Naive thymus-derived CD4-positive, alpha-beta T cell (primary cell): ENCODE measurements around the gene COL6A1. TPM values are rescaled to one million over a fixed set of nuclear protein-coding genes. Genes with fewer than 3 reads are reported as not detected.

Experiments
- ATAC-seq: fragments of 150-1000 bp; cut with Tn5 transposase; 2 replicates; pipeline ENCODE4 v1.10.0; 2021; ENCODE audit warnings: mild to moderate bottlenecking, moderate library complexity
- CTCF ChIA-PET: fragments of 350-600 bp; sonication (Branson Sonifier 250); formaldehyde crosslinking; loops from one replicate; lab custom pipeline; 2021; ENCODE audit warnings: antibody characterized with exemption; lab: Charles Lee
- POLR2A ChIA-PET: fragments of 350-600 bp; sonication (Branson Sonifier 250); formaldehyde crosslinking; loops from one replicate; lab custom pipeline; 2021; ENCODE audit warnings: antibody characterized with exemption, inconsistent platforms; lab: Charles Lee
- DNase-seq, 9 donors: peaks; one replicate each; pipeline versions ENCODE4 v3.0.0 to v3.0.0-alpha.2; 2020 to 2022; ENCODE audit warnings: mixed read lengths in 1 of 9
- H3K27ac ChIP-seq: one replicate; pipeline ENCODE4 v1.7.0; 2013; ENCODE audit warnings: mild to moderate bottlenecking, low read depth, low read length, moderate library complexity
- H3K27me3 ChIP-seq, 2 donors: one replicate each; pipeline ENCODE4 v1.7.0; 2013; ENCODE audit warnings: low read length in 2 of 2, mild to moderate bottlenecking in 2 of 2, moderate library complexity in 2 of 2; ENCODE audit not compliant: control insufficient read depth in 2 of 2, insufficient read depth in 2 of 2
- H3K36me3 ChIP-seq, 3 experiments: 1 replicate in 2 of 3; 2 replicates in 1 of 3; pipeline ENCODE4 v1.7.0; 2013; ENCODE audit warnings: low read length in 3 of 3, mild to moderate bottlenecking in 3 of 3, moderate library complexity in 1 of 3; ENCODE audit not compliant: insufficient read depth in 3 of 3, control insufficient read depth in 2 of 3
- H3K4me1 ChIP-seq, 2 donors: one replicate each; pipeline ENCODE4 v1.7.0; 2013; ENCODE audit warnings: low read length in 2 of 2, mild to moderate bottlenecking in 2 of 2, moderate library complexity in 1 of 2; ENCODE audit not compliant: control insufficient read depth in 2 of 2, insufficient read depth in 2 of 2
- H3K4me3 ChIP-seq: 2 replicates; pipeline ENCODE4 v1.7.0; 2013; ENCODE audit warnings: mild to moderate bottlenecking, low read length
- H3K9me3 ChIP-seq, 3 experiments: 1 replicate in 2 of 3; 2 replicates in 1 of 3; pipeline ENCODE4 v1.7.0; 2013; ENCODE audit warnings: low read length in 3 of 3; ENCODE audit not compliant: control insufficient read depth in 2 of 3
- H3K27ac Mint-ChIP-seq, 9 donors: one replicate each; pipeline ENCODE4 v1.8.0; 2020 to 2022; ENCODE audit warnings: mixed read lengths in 9 of 9, mild to moderate bottlenecking in 8 of 9, moderate library complexity in 5 of 9, inconsistent platforms in 2 of 9
- H3K27me3 Mint-ChIP-seq, 5 donors: one replicate each; pipeline ENCODE4 v1.8.0; 2021 to 2022; ENCODE audit warnings: mixed read lengths in 5 of 5, mild to moderate bottlenecking in 1 of 5
- H3K36me3 Mint-ChIP-seq, 5 donors: one replicate each; pipeline ENCODE4 v1.8.0; 2020 to 2022; ENCODE audit warnings: mixed read lengths in 5 of 5, mild to moderate bottlenecking in 3 of 5, inconsistent platforms in 1 of 5
- H3K4me1 Mint-ChIP-seq, 7 donors: one replicate each; pipeline ENCODE4 v1.8.0; 2020 to 2022; ENCODE audit warnings: mixed read lengths in 7 of 7, mild to moderate bottlenecking in 3 of 7, inconsistent platforms in 1 of 7
- H3K4me3 Mint-ChIP-seq, 10 donors: one replicate each; pipeline ENCODE4 v1.8.0; 2020 to 2022; ENCODE audit warnings: mild to moderate bottlenecking in 10 of 10, mixed read lengths in 10 of 10, moderate library complexity in 6 of 10, inconsistent platforms in 2 of 10
- H3K9me3 Mint-ChIP-seq, 11 donors: one replicate each; pipeline ENCODE4 v1.8.0; 2020 to 2022; ENCODE audit warnings: mixed read lengths in 11 of 11, mild to moderate bottlenecking in 4 of 11, inconsistent platforms in 1 of 11, moderate library complexity in 1 of 11
- intact Hi-C, 2 donors: fragments of 100-400 bp; cut with micrococcal nuclease; formaldehyde crosslinking; loops; one replicate each; pipeline ENCODE4 v1.15.1; 2023
- polyA plus RNA-seq, 2 donors: library from polyadenylated mRNA; unstranded; fragments of 300-500 nt; fragmentation: Illumina TruSeq; gene quantifications; one replicate each; pipeline ENCODE4 v1.2.3, GENCODE V29; 2021
- total RNA-seq, 6 experiments: library from RNA in 5 of 6; stranded (reverse) in 5 of 6; gene quantifications; 1 replicate in 5 of 6; 2 replicates in 1 of 6; pipeline ENCODE4 v1.2.3 and lab custom pipeline; 2021 to 2026

Gene COL6A1
- total and polyA plus RNA-seq, 7 experiments from 2014 or later = 0.22 to 17.1 (median 6.0) TPM

- Histone ChIP-seq H3K4me3 (no peak overlapping the region), H3K36me3 (no peaks in the 10 kb centered on the region), H3K27me3 (no peaks in the 10 kb centered on the region), H3K9me3 (peaks cover 0 to 11% (median 0%) of the 10 kb centered on the region in 3 experiments), H3K4me1 (no peaks in the 10 kb centered on the region), H3K27ac (no peak overlapping the region)
- intact Hi-C loops = no loop called here
- ChIA-PET POLR2A (no interaction called here), CTCF (no interaction called here)
- Mint-ChIP-seq H3K9me3 (peaks cover 0 to 12% (median 1%) of the 10 kb centered on the region in 11 donors), H3K4me1 (no peaks in the 10 kb centered on the region), H3K27ac (no peak overlapping the region), H3K27me3 (no peaks in the 10 kb centered on the region), H3K36me3 (no peaks in the 10 kb centered on the region), H3K4me3 (no peak overlapping the region)
- DNase-seq (no peak), ATAC-seq (no peak)
These were observed 69.8 kb downstream of the COL6A1 start for GRCh38 chr21:46051379-46051770.

GRCh38 chr21:46051821-46052675 lies 70.5 kb downstream of the COL6A1 start:
- H3K9me3 Mint-ChIP-seq = peaks cover 0 to 9% (median 0%) of the 10 kb centered on the region in 11 donors
- POLR2A ChIA-PET = no interaction called here
- H3K36me3 Mint-ChIP-seq = no peaks in the 10 kb centered on the region
- H3K4me1 Mint-ChIP-seq = peaks cover 0 to under 1% (median 0%) of the 10 kb centered on the region in 7 donors
- no peak overlapping the region for H3K4me3 Mint-ChIP-seq
- peaks cover under 1 to 2% of the 10 kb centered on the region in 2 donors for H3K4me1 ChIP-seq
- no peaks in the 10 kb centered on the region for H3K36me3 ChIP-seq
- intact Hi-C loops = no loop called here
- CTCF ChIA-PET = no interaction called here
- H3K27ac ChIP-seq = no peak overlapping the region
- no peak overlapping the region for H3K4me3 ChIP-seq
- H3K27me3 Mint-ChIP-seq = peaks cover 0 to under 1% (median 0%) of the 10 kb centered on the region in 5 donors
- DNase-seq = no peak
- H3K27me3 ChIP-seq = no peaks in the 10 kb centered on the region
- no peak overlapping the region for H3K27ac Mint-ChIP-seq
- ATAC-seq = no peak
- peaks cover 0 to 11% (median 0%) of the 10 kb centered on the region in 3 experiments for H3K9me3 ChIP-seq

GRCh38 chr21:46052703-46053651 lies 71.4 kb downstream of the COL6A1 start:
- no peak overlapping the region for H3K4me3 Mint-ChIP-seq
- POLR2A ChIA-PET = no interaction called here
- Histone ChIP-seq H3K27me3 (no peaks in the 10 kb centered on the region), H3K4me1 (peaks cover 7 to 11% of the 10 kb centered on the region in 2 donors), H3K4me3 (no peak overlapping the region), H3K9me3 (peaks cover 0 to 7% (median 0%) of the 10 kb centered on the region in 3 experiments), H3K27ac (no peak overlapping the region), H3K36me3 (no peaks in the 10 kb centered on the region)
- no peaks in the 10 kb centered on the region for H3K36me3 Mint-ChIP-seq
- peaks cover 0 to 9% (median 9%) of the 10 kb centered on the region in 7 donors for H3K4me1 Mint-ChIP-seq
- peaks cover 0 to 9% (median 7%) of the 10 kb centered on the region in 5 donors for H3K27me3 Mint-ChIP-seq
- DNase-seq (no peak), ATAC-seq (peak; percentile 11)
- intact Hi-C loops = no loop called here
- CTCF ChIA-PET = no interaction called here
- no peak overlapping the region for H3K27ac Mint-ChIP-seq
- H3K9me3 Mint-ChIP-seq = peaks cover 0 to 9% (median 0%) of the 10 kb centered on the region in 11 donors

- ATAC-seq (no peak), DNase-seq (no peak)
- H3K4me3 ChIP-seq = no peak overlapping the region
- H3K9me3 ChIP-seq = no peaks in the 10 kb centered on the region
- Mint-ChIP-seq H3K27ac (no peak overlapping the region), H3K4me1 (peaks cover 5 to 19% (median 14%) of the 10 kb centered on the region in 7 donors), H3K27me3 (peaks cover 7 to 20% (median 14%) of the 10 kb centered on the region in 5 donors), H3K9me3 (peaks cover 0 to 9% (median 0%) of the 10 kb centered on the region in 11 donors), H3K4me3 (no peak overlapping the region), H3K36me3 (no peaks in the 10 kb centered on the region)
- H3K36me3 ChIP-seq = no peaks in the 10 kb centered on the region
- ChIA-PET POLR2A (no interaction called here), CTCF (no interaction called here)
- H3K4me1 ChIP-seq = peaks cover 7 to 11% of the 10 kb centered on the region in 2 donors
- no peaks in the 10 kb centered on the region for H3K27me3 ChIP-seq
- no peak overlapping the region for H3K27ac ChIP-seq
- intact Hi-C loops = no loop called here
These were observed 72.5 kb downstream of the COL6A1 start for GRCh38 chr21:46054031-46054430.

GRCh38 chr21:46054451-46054881 lies 72.9 kb downstream of the COL6A1 start:
- ChIA-PET POLR2A (no interaction called here), CTCF (no interaction called here)
- Histone ChIP-seq H3K27ac (no peak overlapping the region), H3K27me3 (no peaks in the 10 kb centered on the region), H3K4me3 (no peak overlapping the region), H3K36me3 (no peaks in the 10 kb centered on the region), H3K9me3 (no peaks in the 10 kb centered on the region), H3K4me1 (peaks cover 7 to 11% of the 10 kb centered on the region in 2 donors)
- Mint-ChIP-seq H3K36me3 (no peaks in the 10 kb centered on the region), H3K4me1 (peaks cover 5 to 20% (median 14%) of the 10 kb centered on the region in 7 donors), H3K9me3 (peaks cover 0 to 13% (median 0%) of the 10 kb centered on the region in 11 donors), H3K27me3 (peaks cover 7 to 24% (median 18%) of the 10 kb centered on the region in 5 donors), H3K4me3 (no peak overlapping the region), H3K27ac (no peak overlapping the region)
- ATAC-seq = no peak
- intact Hi-C loops = no loop called here
- no peak for DNase-seq
